ENCODE results near the gene BSN.

The BSN gene

DNA sequence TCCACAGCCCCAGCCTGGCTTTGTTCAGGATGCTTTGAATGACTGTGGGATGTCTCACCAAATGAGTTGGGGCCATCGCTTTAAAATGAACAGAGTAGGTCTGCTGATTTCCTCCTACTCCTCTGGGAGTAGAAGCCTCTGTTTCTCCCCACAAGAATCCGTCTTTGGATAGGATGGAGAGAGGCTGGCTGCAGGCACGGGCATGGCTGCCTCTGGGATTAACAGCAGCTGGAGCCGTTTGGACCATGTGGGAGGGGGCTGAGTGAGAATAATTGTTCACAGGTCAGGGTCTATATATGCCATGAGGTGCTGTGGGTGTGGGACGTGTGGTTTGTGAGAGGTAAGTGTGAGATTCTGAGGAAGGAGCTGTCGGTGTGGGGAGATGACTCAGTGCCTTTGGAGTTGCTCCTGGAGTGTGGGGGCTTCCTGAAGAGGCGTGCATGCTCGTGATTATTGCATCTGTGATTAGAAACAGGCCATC lies 71.9 kb downstream of the BSN start:
- Mint-ChIP-seq H3K4me1 (ENCODE audit: low read depth) (peaks cover 8% of the 10 kb centered on the region), H3K27me3 (peaks cover 3% of the 10 kb centered on the region), H3K4me3 (no peak overlapping the region), H3K9me3 (no peaks in the 10 kb centered on the region), H3K36me3 (ENCODE audit: low read depth) (no peaks in the 10 kb centered on the region), H3K27ac (no peak overlapping the region)

DNA sequence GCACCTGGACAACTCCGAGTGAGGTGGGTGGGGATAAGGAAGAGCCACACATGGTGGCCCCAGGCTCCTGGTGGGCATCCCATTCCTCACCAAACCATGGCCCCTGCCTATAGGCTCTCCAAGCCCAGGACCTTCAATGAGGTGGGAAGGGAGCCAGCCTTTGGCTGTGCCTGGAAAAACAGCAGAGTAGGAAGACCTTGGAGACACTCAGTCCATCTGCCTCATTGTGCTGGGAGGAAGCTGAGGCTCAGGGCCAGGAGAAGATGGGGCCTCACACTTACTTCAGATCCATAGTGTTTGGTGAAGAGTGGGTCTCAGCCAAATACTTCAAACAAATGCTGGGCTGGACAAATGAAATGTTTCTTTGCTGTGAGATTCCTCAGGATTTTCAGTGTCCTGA lies 72.5 kb downstream of the BSN start:
- H3K9me3 Mint-ChIP-seq: no peaks in the 10 kb centered on the region
- H3K4me1 Mint-ChIP-seq (ENCODE audit: low read depth): peaks cover 8% of the 10 kb centered on the region
- peaks cover 8% of the 10 kb centered on the region for H3K27me3 Mint-ChIP-seq
- no peaks in the 10 kb centered on the region for H3K36me3 Mint-ChIP-seq (ENCODE audit: low read depth)
- H3K27ac Mint-ChIP-seq: no peak overlapping the region
- H3K4me3 Mint-ChIP-seq: no peak overlapping the region

DNA sequence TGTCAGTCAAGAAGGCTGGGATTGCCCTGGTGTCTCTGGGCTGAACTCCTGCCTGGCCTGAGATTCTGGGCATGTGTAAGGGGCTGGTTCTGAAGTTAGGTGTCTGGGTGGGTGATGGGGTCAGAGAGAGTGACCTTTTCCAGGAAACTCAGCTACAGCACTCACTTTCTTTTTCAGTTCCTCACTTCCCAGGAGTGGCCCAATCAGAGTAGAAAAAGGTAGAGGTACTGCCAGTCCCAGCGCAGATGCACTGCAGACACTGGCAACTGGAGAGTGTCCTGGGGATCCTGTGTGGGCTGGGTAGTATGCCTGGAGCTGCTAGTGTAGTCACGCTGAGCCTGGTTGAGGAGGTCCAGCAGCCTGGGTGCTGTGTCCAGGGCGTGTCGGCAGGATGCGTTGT lies 73.4 kb downstream of the BSN start:
- H3K4me1 Mint-ChIP-seq (ENCODE audit: low read depth): peaks cover 8% of the 10 kb centered on the region
- H3K27ac Mint-ChIP-seq: no peak overlapping the region
- H3K9me3 Mint-ChIP-seq: no peaks in the 10 kb centered on the region
- H3K36me3 Mint-ChIP-seq (ENCODE audit: low read depth): no peaks in the 10 kb centered on the region
- H3K4me3 Mint-ChIP-seq: no peak overlapping the region
- H3K27me3 Mint-ChIP-seq: peaks cover 8% of the 10 kb centered on the region

DNA sequence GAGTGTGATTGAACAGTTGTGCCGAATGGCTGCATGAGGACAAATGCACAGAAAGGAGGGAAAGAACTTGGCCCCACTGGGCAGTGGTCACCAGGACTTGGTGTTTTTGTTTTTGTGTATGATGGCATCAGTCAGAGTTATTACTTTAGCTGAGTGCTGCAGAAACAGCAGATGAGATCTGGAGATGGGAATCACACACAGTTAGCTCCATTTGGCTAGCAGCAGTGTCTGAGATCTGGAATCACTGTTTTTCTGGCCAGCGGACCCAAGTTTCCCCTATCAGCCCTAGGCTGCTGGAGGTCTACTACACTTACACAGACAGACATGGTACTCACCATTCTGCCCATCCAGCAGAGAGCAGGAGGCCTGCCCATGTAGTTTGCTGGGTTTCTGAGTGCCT lies 74.0 kb downstream of the BSN start:
- Mint-ChIP-seq H3K4me3 (no peak overlapping the region), H3K27me3 (peaks cover 8% of the 10 kb centered on the region), H3K36me3 (ENCODE audit: low read depth) (no peaks in the 10 kb centered on the region), H3K4me1 (ENCODE audit: low read depth) (peaks cover 8% of the 10 kb centered on the region), H3K27ac (no peak overlapping the region), H3K9me3 (no peaks in the 10 kb centered on the region)

DNA sequence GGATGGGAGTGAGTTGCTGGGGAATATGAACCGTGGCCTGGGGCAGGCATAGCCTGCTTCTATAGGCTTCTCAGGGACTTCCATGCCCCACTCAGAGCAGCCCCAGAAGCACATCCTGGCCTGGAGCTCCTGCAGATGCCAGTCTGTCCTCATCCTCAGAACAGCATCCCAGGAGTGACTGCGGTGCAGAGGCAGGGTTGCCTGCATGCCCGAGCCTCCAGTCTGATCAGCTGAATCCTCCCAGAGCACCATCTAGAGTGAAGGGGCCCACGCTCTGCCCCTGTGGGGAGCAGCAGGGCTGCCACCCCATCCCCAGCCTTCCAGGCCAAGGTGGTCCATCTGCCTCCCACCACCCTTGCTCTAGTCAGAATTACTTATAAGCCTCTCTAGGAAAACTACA lies 75.2 kb downstream of the BSN start:
- Mint-ChIP-seq H3K4me1 (ENCODE audit: low read depth) (peaks cover 8% of the 10 kb centered on the region), H3K27me3 (peaks cover 8% of the 10 kb centered on the region), H3K27ac (no peak overlapping the region), H3K4me3 (no peak overlapping the region), H3K36me3 (ENCODE audit: low read depth) (no peaks in the 10 kb centered on the region), H3K9me3 (no peaks in the 10 kb centered on the region)

DNA sequence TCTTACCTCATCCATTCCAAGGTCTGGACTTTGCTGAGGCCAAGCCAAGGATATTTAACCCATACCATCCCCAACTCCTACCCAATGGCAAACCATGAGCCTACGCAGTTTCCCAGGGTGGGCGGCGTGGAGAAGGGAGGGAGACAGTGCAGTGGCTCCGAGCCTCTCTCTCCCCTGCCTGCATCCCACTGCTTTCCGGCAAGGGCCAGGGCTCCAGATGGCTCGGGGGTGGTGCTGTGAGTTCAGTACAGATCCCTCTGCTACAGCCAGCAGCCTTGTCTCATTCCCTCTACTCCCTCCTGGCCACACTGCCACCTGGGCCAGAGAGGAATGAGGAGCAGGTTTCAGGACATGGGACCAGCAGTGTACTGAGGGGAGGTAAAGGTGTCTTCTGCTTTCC lies 75.6 kb downstream of the BSN start:
- Mint-ChIP-seq H3K36me3 (ENCODE audit: low read depth) (no peaks in the 10 kb centered on the region), H3K27me3 (peaks cover 8% of the 10 kb centered on the region), H3K4me3 (no peak overlapping the region), H3K9me3 (no peaks in the 10 kb centered on the region), H3K27ac (no peak overlapping the region), H3K4me1 (ENCODE audit: low read depth) (peaks cover 8% of the 10 kb centered on the region)

DNA sequence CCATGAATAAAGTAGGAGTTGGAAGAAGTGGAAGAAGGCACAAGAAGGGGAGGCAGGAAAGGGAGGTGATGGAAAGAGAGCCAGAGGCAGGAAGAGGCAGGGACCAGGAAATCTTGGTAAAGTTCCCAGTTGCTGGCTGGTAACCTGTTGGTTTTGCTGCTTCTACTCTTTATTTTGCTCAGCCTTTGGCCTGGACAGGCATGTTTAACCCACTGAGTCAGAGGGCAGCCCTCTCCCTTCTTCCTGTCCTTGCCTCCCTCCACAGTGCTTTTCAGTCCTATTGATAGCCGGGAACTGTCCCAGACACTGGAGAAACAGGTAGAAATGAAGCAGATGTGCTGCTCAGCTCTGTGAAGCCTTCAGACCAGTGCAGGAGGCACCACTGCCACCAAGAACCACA lies 76.5 kb downstream of the BSN start:
- Mint-ChIP-seq H3K4me1 (ENCODE audit: low read depth) (peaks cover 8% of the 10 kb centered on the region), H3K9me3 (no peaks in the 10 kb centered on the region), H3K36me3 (ENCODE audit: low read depth) (no peaks in the 10 kb centered on the region), H3K4me3 (no peak overlapping the region), H3K27me3 (peaks cover 8% of the 10 kb centered on the region), H3K27ac (no peak overlapping the region)

DNA sequence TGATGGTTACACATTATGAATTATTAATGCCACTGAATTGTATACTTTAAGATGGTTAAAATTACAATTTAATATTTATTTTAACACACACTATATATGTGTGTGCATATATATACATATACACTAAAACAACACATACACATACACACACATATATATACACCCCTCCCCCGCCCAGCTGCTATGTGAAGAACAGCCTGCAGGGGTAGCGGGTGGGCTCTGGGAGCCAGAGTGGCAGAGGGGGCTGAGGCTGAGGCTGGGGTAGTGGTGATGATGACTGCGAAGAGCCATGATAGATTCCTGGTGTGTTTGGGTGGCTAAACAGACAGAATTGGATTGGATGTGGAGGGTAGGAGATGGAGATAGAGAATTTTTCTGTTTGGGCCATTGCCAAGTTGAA lies 80.5 kb downstream of the BSN start:
- Mint-ChIP-seq H3K4me1 (ENCODE audit: low read depth) (no peaks in the 10 kb centered on the region), H3K27ac (no peak overlapping the region), H3K4me3 (no peak overlapping the region), H3K27me3 (peaks cover 8% of the 10 kb centered on the region), H3K9me3 (no peaks in the 10 kb centered on the region), H3K36me3 (ENCODE audit: low read depth) (no peaks in the 10 kb centered on the region)

DNA sequence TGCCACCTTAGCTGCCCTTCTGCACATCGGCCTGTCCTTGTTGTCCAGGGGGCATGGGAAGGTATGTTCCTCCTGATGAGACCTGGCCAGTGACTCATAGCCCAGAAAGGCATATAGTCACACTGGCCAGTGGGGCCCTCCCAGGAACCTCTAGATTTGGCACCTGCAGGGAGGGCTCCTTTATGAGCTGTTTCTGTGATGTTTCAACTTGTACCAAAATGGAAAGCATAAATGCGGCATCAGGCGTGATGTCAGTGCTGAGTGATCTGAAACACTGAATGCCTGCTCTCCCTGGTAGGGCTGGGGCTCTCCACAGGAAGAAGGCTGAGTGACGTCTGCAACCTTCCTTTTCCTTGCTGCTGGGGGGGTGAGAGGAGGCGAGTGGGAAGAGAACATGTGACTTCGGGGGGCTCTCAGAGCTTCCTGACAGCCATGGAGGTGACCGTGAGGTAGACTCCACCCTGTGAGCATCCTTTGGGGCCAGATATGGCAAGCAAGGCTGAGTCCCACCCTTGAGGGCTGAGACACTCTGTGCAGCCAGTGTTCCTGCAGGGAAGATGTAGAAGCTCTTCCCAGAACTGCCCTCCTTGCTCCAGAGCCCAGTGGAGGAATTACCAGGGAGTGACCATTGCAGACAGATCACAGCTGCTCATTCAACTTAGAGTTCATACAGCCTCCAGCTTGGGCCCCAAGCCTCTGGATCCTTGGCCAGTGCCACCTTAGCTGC lies 82.8 kb downstream of the BSN start:
- Mint-ChIP-seq H3K36me3 (ENCODE audit: low read depth) (no peaks in the 10 kb centered on the region), H3K4me1 (ENCODE audit: low read depth) (no peaks in the 10 kb centered on the region), H3K27ac (no peak overlapping the region), H3K9me3 (no peaks in the 10 kb centered on the region), H3K4me3 (no peak overlapping the region), H3K27me3 (no peaks in the 10 kb centered on the region)

DNA sequence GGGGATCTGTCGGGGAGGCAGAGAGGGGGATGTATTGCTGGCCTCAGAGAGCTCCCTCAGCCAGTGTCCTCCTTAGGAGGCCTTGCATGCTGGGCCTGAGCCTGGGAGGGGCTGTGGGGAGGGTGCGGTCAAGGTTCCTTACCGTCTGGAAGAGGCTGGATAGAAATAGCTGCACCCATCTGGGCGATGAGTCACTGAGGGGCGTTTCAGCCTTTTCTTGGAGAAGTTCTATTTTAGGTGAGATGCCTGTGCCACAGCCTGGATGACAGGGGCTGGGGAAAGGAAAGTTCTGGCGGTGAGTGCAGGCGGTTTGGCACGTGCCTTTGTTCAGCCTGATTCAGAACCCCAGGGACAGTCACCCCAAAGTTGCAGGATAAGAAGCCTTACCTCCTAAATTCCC lies 84.2 kb downstream of the BSN start:
- H3K27me3 Mint-ChIP-seq: no peaks in the 10 kb centered on the region
- H3K36me3 Mint-ChIP-seq (ENCODE audit: low read depth): no peaks in the 10 kb centered on the region
- no peak overlapping the region for H3K4me3 Mint-ChIP-seq
- no peaks in the 10 kb centered on the region for H3K4me1 Mint-ChIP-seq (ENCODE audit: low read depth)
- H3K9me3 Mint-ChIP-seq: no peaks in the 10 kb centered on the region
- H3K27ac Mint-ChIP-seq: no peak overlapping the region

DNA sequence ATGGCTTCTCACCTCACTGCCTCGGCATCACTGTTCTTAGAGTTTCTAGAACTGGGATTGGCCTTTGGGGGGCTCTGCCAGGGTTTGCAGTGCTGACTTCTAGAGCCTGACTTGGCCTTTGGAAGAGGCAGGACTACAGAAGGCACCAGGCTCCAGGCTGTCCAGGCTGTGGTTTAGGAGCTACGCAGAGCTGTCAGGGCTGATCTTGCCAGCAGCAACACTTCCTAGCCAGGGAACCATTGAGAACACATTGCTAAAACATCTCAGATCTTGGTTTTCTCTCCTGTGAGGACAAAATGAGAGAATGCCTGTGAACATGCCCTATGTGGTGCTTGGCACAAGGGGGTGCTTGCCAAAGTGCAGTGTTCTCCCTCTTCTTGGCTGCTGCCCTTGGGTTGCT lies 85.3 kb downstream of the BSN start:
- Mint-ChIP-seq H3K36me3 (ENCODE audit: low read depth) (no peaks in the 10 kb centered on the region), H3K4me3 (no peak overlapping the region), H3K4me1 (ENCODE audit: low read depth) (no peaks in the 10 kb centered on the region), H3K27ac (no peak overlapping the region), H3K27me3 (no peaks in the 10 kb centered on the region), H3K9me3 (no peaks in the 10 kb centered on the region)

DNA sequence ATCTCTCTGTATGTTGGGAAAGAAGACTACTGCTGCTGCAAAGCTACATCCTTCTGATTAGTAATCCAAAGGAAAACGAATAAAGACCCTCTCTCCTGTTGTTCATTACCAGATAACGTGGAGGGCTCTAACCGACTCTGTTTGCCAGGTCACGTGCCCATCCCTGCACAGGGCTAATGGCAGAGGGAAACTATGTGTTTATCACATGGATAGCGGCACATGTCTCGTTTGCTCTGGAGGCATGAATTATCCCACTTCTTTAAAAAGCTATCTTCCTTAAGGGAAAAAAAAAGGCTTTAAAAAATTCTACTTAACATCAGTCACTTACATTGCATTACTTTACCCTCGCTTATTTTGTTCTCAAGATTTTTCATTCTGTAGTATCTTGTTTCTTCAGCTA lies 87.0 kb downstream of the BSN start:
- Mint-ChIP-seq H3K36me3 (ENCODE audit: low read depth) (no peaks in the 10 kb centered on the region), H3K4me1 (ENCODE audit: low read depth) (no peaks in the 10 kb centered on the region), H3K27ac (no peak overlapping the region), H3K27me3 (no peaks in the 10 kb centered on the region), H3K9me3 (no peaks in the 10 kb centered on the region), H3K4me3 (no peak overlapping the region)

DNA sequence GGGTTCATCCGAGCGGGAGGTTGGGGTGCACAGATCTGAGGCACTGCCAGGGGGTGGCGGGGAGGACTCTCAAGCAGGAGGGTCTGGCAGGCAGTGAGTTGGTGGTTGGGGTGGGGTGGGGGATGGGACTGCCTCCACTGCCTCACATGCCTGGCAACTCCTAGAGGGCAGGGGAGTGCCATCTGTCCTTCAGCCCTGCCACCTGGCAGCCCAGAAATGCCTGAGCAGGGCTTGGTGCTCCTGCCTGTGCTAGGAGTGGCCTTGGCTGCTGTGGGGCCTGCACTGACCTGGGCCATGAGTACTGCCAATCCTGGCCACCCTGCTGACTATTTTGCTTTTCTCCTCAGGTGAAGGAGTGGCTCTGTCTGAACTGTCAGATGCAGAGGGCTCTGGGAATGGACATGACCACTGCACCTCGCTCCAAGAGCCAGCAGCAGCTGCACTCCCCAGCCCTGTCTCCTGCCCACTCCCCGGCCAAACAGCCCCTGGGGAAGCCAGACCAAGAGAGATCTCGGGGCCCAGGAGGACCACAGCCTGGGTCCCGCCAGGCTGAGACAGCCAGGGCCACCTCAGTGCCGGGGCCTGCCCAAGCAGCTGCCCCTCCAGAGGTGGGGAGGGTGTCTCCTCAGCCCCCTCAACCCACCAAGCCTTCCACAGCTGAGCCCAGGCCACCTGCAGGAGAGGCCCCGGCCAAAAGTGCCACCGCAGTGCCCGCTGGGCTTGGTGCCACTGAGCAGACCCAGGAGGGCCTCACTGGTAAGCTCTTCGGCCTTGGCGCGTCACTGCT lies 87.8 kb downstream of the BSN start:
- no peak overlapping the region for H3K4me3 Mint-ChIP-seq

DNA sequence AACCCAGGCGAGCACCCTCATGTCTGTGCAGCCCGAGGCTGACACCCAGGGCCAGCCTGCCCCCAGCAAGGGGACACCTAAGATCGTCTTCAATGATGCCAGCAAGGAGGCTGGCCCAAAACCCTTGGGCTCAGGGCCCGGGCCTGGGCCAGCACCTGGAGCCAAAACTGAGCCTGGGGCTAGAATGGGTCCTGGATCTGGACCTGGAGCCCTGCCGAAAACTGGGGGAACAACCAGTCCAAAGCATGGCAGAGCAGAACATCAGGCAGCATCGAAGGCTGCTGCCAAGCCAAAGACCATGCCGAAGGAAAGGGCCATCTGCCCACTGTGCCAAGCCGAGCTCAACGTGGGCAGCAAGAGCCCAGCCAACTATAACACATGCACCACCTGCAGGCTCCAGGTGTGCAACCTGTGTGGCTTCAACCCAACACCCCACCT lies 88.5 kb downstream of the BSN start:
- no peak overlapping the region for H3K27ac Mint-ChIP-seq
- H3K36me3 Mint-ChIP-seq (ENCODE audit: low read depth): no peaks in the 10 kb centered on the region
- no peaks in the 10 kb centered on the region for H3K9me3 Mint-ChIP-seq
- H3K27me3 Mint-ChIP-seq: no peaks in the 10 kb centered on the region
- H3K4me3 Mint-ChIP-seq: no peak overlapping the region
- H3K4me1 Mint-ChIP-seq (ENCODE audit: low read depth): no peaks in the 10 kb centered on the region

More for the DNA sequence above, 87.8 kb downstream of the BSN start:
- no peaks in the 10 kb centered on the region for H3K4me1 Mint-ChIP-seq (ENCODE audit: low read depth)
- H3K36me3 Mint-ChIP-seq (ENCODE audit: low read depth): no peaks in the 10 kb centered on the region
- H3K27me3 Mint-ChIP-seq: no peaks in the 10 kb centered on the region
- H3K27ac Mint-ChIP-seq: no peak overlapping the region
- H3K9me3 Mint-ChIP-seq: no peaks in the 10 kb centered on the region

DNA sequence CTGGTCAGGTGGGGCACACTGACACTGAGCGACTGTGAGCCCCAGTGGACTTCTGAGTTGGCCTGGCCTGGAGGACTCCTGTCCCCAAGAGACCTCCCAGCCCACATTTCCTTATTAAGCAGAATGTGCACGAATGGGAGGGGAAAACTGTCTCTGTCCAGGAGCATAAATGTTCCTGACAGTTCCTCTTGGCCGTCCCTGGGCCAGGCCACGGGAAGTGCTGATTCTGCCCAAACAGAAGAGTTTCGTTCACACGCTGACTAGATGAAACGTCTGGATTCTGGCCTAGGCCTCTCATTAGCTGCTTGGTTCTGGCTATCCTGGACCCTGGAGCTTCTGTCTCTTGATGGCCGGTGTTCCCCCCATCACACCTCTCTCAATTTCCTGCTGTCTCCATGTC lies 90.4 kb downstream of the BSN start:
- Mint-ChIP-seq H3K9me3 (no peaks in the 10 kb centered on the region), H3K27ac (no peak overlapping the region), H3K27me3 (no peaks in the 10 kb centered on the region), H3K4me3 (no peak overlapping the region), H3K36me3 (ENCODE audit: low read depth) (no peaks in the 10 kb centered on the region), H3K4me1 (ENCODE audit: low read depth) (no peaks in the 10 kb centered on the region)

All from stimulated activated naive CD8-positive, alpha-beta T cell treated with anti-CD3 and anti-CD28 coated beads, Interleukin-15, Interleukin-2, amounts not matched to agents 100 ng/mL and 50 ng/mL, for 24 hours (primary cell).